HG02938 (cell line): Measurements from ENCODE around the gene CFAP251.
"Not testable (repeated sequence)": the region's sequence is repeated elsewhere in the genome, so short reads cannot be mapped to it uniquely, and the experiment has no call there.

ENCODE experiments used
- ATAC-seq: cut with Tn5 transposase; IDR thresholded peaks from one replicate; pipeline ENCODE4 v1.9.1; 2021; ENCODE audit warnings: mild to moderate bottlenecking, moderate library complexity; ENCODE audit not compliant: unreplicated experiment

The CFAP251 gene

GRCh38 chr12:121917950-121918678 is at the start of gene CFAP251:
Gene CFAP251, plus strand, starts transcription at chr12:121918592. Its CDS starts 2,714 bp downstream, at chr12:121921306.
- peak; percentile 67 for ATAC-seq

GRCh38 chr12:121869229-121869628 is 49.2 kb upstream of the CFAP251 start:
- not testable (repeated sequence) for ATAC-seq

GRCh38 chr12:121871467-121871866 is 46.9 kb upstream of the CFAP251 start:
- ATAC-seq, result no peak

GRCh38 chr12:121872546-121873215 is 45.7 kb upstream of the CFAP251 start:
- no peak for ATAC-seq

GRCh38 chr12:121873216-121873569 is 45.2 kb upstream of the CFAP251 start:
- no peak for ATAC-seq

- no peak for ATAC-seq
These were observed 44.3 kb upstream of the CFAP251 start for GRCh38 chr12:121874071-121874470.

- no peak for ATAC-seq
These were observed 42.8 kb upstream of the CFAP251 start for GRCh38 chr12:121875582-121875981.

GRCh38 chr12:121876080-121876447 is 42.3 kb upstream of the CFAP251 start:
- not testable (repeated sequence) for ATAC-seq

- ATAC-seq, result no peak
These were observed 35.1 kb upstream of the CFAP251 start for GRCh38 chr12:121883315-121883660.

GRCh38 chr12:121885129-121885528 is 33.3 kb upstream of the CFAP251 start:
- not testable (repeated sequence) for ATAC-seq

- no peak for ATAC-seq
These were observed 30.3 kb upstream of the CFAP251 start for GRCh38 chr12:121888083-121888477.

GRCh38 chr12:121888478-121889273 is 29.7 kb upstream of the CFAP251 start, which contains the start of gene PSMD9:
Gene PSMD9, plus strand, starts transcription at chr12:121888790. Its CDS starts 67 bp downstream, at chr12:121888857.
- peak; percentile 87 for ATAC-seq

- no peak for ATAC-seq
These were observed 29.1 kb upstream of the CFAP251 start for GRCh38 chr12:121889274-121889624.

GRCh38 chr12:121889661-121890060 is 28.7 kb upstream of the CFAP251 start:
- not testable (repeated sequence) for ATAC-seq

- no peak for ATAC-seq
These were observed 25.5 kb upstream of the CFAP251 start for GRCh38 chr12:121892673-121893561.

GRCh38 chr12:121893961-121894460 is 24.4 kb upstream of the CFAP251 start:
- no peak for ATAC-seq

- ATAC-seq, result no peak
These were observed 23.8 kb upstream of the CFAP251 start for GRCh38 chr12:121894633-121895032.

- no peak for ATAC-seq
These were observed 20.1 kb upstream of the CFAP251 start for GRCh38 chr12:121898287-121898686.

- no peak for ATAC-seq
These were observed 18.8 kb upstream of the CFAP251 start for GRCh38 chr12:121899590-121899989.

GRCh38 chr12:121903202-121903601 is 15.2 kb upstream of the CFAP251 start:
- no peak for ATAC-seq

- no peak for ATAC-seq
These were observed 12.6 kb upstream of the CFAP251 start for GRCh38 chr12:121905746-121906145.
